Astrocyte (in vitro differentiated cells and primary cell): ENCODE results near the gene UNC5CL.

Experiments used
- CTCF ChIP-seq: IDR thresholded peaks from 2 replicates; pipeline ENCODE4 v1.5.1; 2011; ENCODE audit warnings: low read depth, mild to moderate bottlenecking, inconsistent platforms, low read length, moderate library complexity; ENCODE audit not compliant: insufficient read depth
- EZH2 ChIP-seq: IDR thresholded peaks from 2 replicates; pipeline ENCODE4 v1.6.1; 2012; ENCODE audit warnings: mild to moderate bottlenecking, low read length, inconsistent platforms; ENCODE audit not compliant: insufficient read depth

- no peak for TF ChIP-seq CTCF
- no peak for TF ChIP-seq EZH2
Observed at GRCh38 chr6:41050536-41050935, 11.5 kb upstream of the UNC5CL start.
